IgD-negative memory B cell (primary cell): ENCODE measurements around the gene PTH2. TPM values are rescaled to one million over a fixed set of nuclear protein-coding genes. Genes with fewer than 3 reads are reported as not detected.
"Not testable (repeated sequence)": the region's sequence is repeated elsewhere in the genome, so short reads cannot be mapped to it uniquely, and the experiment has no call there.

Source experiments
- H3K27ac Mint-ChIP-seq, 3 donors: one replicate each; pipeline ENCODE4 v1.8.0; 2020 to 2022; ENCODE audit warnings: mild to moderate bottlenecking in 3 of 3, mixed read lengths in 3 of 3, moderate library complexity in 1 of 3
- H3K27me3 Mint-ChIP-seq: one replicate; pipeline ENCODE4 v1.8.0; 2021; ENCODE audit warnings: mixed read lengths
- H3K36me3 Mint-ChIP-seq: one replicate; pipeline ENCODE4 v1.8.0; 2020; ENCODE audit warnings: mild to moderate bottlenecking, mixed read lengths
- H3K4me1 Mint-ChIP-seq, 3 donors: one replicate each; pipeline ENCODE4 v1.8.0; 2020 to 2022; ENCODE audit warnings: mixed read lengths in 3 of 3, mild to moderate bottlenecking in 1 of 3
- H3K4me3 Mint-ChIP-seq, 4 donors: one replicate each; pipeline ENCODE4 v1.8.0; 2020 to 2022; ENCODE audit warnings: mild to moderate bottlenecking in 4 of 4, mixed read lengths in 4 of 4, moderate library complexity in 3 of 4
- H3K9me3 Mint-ChIP-seq, 3 donors: one replicate each; pipeline ENCODE4 v1.8.0; 2020 to 2021; ENCODE audit warnings: mixed read lengths in 3 of 3, mild to moderate bottlenecking in 1 of 3
- polyA plus RNA-seq: library from polyadenylated mRNA; unstranded; fragments of 300-500 nt; fragmentation: Illumina TruSeq; gene quantifications from one replicate; pipeline ENCODE4 v1.2.3, GENCODE V29; 2021

Gene PTH2
- polyA plus RNA-seq, 1 donor from 2014 or later: not detected

GRCh38 chr19:49455773-49456172, 32.5 kb upstream of the PTH2 start:
- Mint-ChIP-seq H3K27me3 (no peaks in the 10 kb centered on the region), H3K36me3 (peaks cover 3% of the 10 kb centered on the region), H3K4me3 (peak overlapping the region in 2 of 4 donors; percentile 13 to 51), H3K9me3 (no peaks in the 10 kb centered on the region), H3K27ac (peak overlapping the region in 1 of 3 donors; percentile 43), H3K4me1 (peaks cover 14 to 21% (median 15%) of the 10 kb centered on the region in 3 donors)

GRCh38 chr19:49453757-49454240, 30.6 kb upstream of the PTH2 start:
- Mint-ChIP-seq H3K27ac (peak overlapping the region; percentile 79 to 100 (median 99)), H3K36me3 (peaks cover 3% of the 10 kb centered on the region), H3K27me3 (no peaks in the 10 kb centered on the region), H3K9me3 (no peaks in the 10 kb centered on the region), H3K4me3 (peak overlapping the region; percentile 91 to 100 (median 98)), H3K4me1 (peaks cover 19 to 31% (median 22%) of the 10 kb centered on the region in 3 donors)

GRCh38 chr19:49453013-49453756, 29.9 kb upstream of the PTH2 start, which contains the start of gene ALDH16A1:
Gene ALDH16A1, plus strand, starts transcription at chr19:49453225. Its CDS starts 107 bp downstream, at chr19:49453332.
- Mint-ChIP-seq H3K4me3 (peak within 1 kb of the TSS; percentile 91 to 100 (median 98)), H3K4me1 (peaks cover 19 to 34% (median 23%) of the 10 kb centered on the region in 3 donors), H3K27me3 (no peaks in the 10 kb centered on the region), H3K27ac (peak within 1 kb of the TSS; percentile 79 to 100 (median 99)), H3K36me3 (peaks cover 3% of the 10 kb centered on the region), H3K9me3 (no peaks in the 10 kb centered on the region)

DNA sequence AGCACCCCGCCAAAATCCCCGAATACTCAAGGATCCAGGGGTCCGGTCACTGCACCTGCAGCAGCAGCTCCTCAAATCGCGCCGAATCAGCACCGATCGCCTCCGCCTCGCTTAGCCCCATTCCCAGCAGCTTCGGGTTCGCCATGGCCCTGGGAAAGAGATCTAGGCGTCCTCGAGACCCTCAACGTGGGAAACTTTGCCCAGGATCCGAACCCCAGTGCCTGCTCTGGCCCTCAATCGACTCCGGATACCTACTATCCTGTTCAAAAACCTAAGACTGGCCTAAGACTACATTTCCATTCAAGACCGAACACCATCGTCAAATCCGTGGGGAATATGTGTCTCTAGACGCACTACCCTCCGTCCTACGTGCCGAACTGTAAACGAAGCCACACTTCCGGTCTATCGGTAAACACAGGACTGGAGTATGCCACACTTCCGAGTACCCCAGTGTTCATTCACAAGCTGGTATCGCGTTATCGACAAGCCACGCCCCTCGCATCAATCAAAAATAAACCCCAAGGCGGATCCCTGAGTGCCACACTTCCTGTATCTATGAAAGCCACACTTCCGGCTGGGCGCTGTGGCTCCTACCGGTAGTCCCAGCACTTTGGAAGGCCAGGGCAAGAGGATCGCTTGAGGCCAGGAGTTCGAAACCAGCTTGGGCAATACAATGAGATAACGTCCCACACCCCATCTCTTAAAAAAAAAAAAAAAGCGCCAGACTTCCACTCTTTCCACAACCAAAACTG, 28.4 kb upstream of the PTH2 start, which contains the start of gene PIH1D1:
Gene PIH1D1 (minus strand): TSS at position 385 of the 752 bp plus-strand sequence. CDS start 240 bp downstream, at position 145.
- peak within 1 kb of the TSS; percentile 91 to 100 (median 98) for H3K4me3 Mint-ChIP-seq
- peaks cover 19 to 32% (median 21%) of the 10 kb centered on the region in 3 donors for H3K4me1 Mint-ChIP-seq
- no peaks in the 10 kb centered on the region for H3K27me3 Mint-ChIP-seq
- no peaks in the 10 kb centered on the region for H3K9me3 Mint-ChIP-seq
- peaks cover 3% of the 10 kb centered on the region for H3K36me3 Mint-ChIP-seq
- H3K27ac Mint-ChIP-seq: peak within 1 kb of the TSS; percentile 79 to 100 (median 99)

DNA sequence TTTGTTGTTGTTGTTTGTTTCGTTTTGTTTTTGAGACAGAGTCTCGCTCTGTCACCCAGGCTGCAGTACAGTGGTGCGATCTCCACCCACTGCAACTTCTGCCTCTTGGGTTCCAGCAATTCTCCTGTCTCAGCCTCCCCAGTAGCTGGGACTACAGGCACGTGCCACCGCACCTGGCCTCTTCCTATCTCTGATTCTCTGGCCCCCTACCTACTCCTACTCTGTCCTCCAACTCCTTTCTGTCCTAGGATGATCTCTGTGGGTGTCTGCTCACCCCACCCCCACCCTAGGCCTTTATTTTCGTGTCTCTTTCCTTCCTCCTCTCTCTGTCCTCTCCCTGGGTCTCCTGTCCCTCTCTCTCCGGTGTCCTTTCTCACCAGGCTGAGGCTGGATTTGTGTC, 27.2 kb upstream of the PTH2 start:
- Mint-ChIP-seq H3K27me3 (no peaks in the 10 kb centered on the region), H3K36me3 (peaks cover 3% of the 10 kb centered on the region), H3K9me3 (no peaks in the 10 kb centered on the region), H3K27ac (peak overlapping the region in 1 of 3 donors; percentile 39), H3K4me3 (peak overlapping the region; percentile 88 to 100 (median 94)), H3K4me1 (peaks cover 19 to 31% (median 19%) of the 10 kb centered on the region in 3 donors)

GRCh38 chr19:49448432-49448786, 25.2 kb upstream of the PTH2 start:
- Mint-ChIP-seq H3K4me3 (peak overlapping the region in 1 of 4 donors; percentile 54), H3K27me3 (no peaks in the 10 kb centered on the region), H3K27ac (peak overlapping the region in 2 of 3 donors; percentile 23), H3K9me3 (no peaks in the 10 kb centered on the region), H3K36me3 (peaks cover 3% of the 10 kb centered on the region), H3K4me1 (peaks cover 16 to 33% (median 24%) of the 10 kb centered on the region in 3 donors)

GRCh38 chr19:49447485-49448431, 24.5 kb upstream of the PTH2 start:
- peak overlapping the region in 2 of 3 donors; percentile 23 for H3K27ac Mint-ChIP-seq
- peaks cover 10 to 31% (median 20%) of the 10 kb centered on the region in 3 donors for H3K4me1 Mint-ChIP-seq
- peak overlapping the region in 2 of 4 donors; percentile 39 to 54 for H3K4me3 Mint-ChIP-seq
- no peaks in the 10 kb centered on the region for H3K27me3 Mint-ChIP-seq
- no peaks in the 10 kb centered on the region for H3K9me3 Mint-ChIP-seq
- peaks cover 2% of the 10 kb centered on the region for H3K36me3 Mint-ChIP-seq

GRCh38 chr19:49445997-49446396, 22.8 kb upstream of the PTH2 start:
- Mint-ChIP-seq H3K4me3 (peak overlapping the region in 2 of 4 donors; percentile 9 to 65), H3K27ac (peak overlapping the region in 2 of 3 donors; percentile 86 to 92), H3K27me3 (peaks cover 10% of the 10 kb centered on the region), H3K4me1 (peaks cover 3 to 28% (median 24%) of the 10 kb centered on the region in 3 donors), H3K36me3 (peaks cover 2% of the 10 kb centered on the region), H3K9me3 (no peaks in the 10 kb centered on the region)

GRCh38 chr19:49444100-49444700, 21.0 kb upstream of the PTH2 start:
- peaks cover 27% of the 10 kb centered on the region for H3K27me3 Mint-ChIP-seq

GRCh38 chr19:49443366-49444099, 20.3 kb upstream of the PTH2 start:
- Mint-ChIP-seq H3K4me3 (peak overlapping the region; percentile 80 to 96 (median 90)), H3K27ac (peak overlapping the region; percentile 86 to 97 (median 93)), H3K27me3 (peaks cover 34% of the 10 kb centered on the region), H3K36me3 (peaks cover 2% of the 10 kb centered on the region), H3K9me3 (no peaks in the 10 kb centered on the region), H3K4me1 (peaks cover 8 to 23% (median 20%) of the 10 kb centered on the region in 3 donors)

More at GRCh38 chr19:49444100-49444700, 21.0 kb upstream of the PTH2 start:
- H3K36me3 Mint-ChIP-seq, H3K9me3 Mint-ChIP-seq: not testable (repeated sequence)
- H3K27ac Mint-ChIP-seq: peak overlapping the region in 2 of 3 donors; percentile 86 to 97
- peaks cover 5 to 26% (median 22%) of the 10 kb centered on the region in 3 donors for H3K4me1 Mint-ChIP-seq
- peak overlapping the region in 3 of 4 donors; percentile 80 to 96 (median 95) for H3K4me3 Mint-ChIP-seq

DNA sequence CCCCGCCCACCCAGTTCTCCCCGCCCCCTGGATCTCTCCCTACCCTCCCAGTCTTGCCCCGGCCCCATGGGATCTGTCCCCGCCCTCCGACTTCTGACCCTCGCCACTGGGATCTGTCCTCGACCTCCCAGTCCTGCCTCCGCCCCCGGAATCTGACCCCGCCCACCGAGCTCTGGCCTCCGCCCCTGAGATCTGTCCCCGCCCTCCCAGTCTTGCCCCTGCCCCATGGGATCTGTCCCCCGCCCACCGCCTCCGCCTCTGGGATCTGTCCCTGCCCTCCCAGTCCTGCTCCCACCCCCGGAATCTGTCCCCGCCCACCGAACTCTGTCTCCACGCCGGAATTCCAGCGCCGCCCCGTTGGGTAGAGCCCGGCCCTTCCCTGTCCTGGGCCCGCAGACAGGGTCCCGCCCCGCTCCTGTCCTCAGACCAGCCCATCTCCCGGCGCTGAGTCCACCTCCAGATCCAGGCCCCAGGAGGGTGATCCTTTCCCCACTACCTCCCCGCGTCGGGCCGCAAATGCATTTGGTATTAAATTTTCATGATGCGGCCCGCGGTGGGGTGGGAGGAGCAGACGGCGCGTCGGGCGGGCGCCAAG, 19.6 kb upstream of the PTH2 start:
- H3K4me1 Mint-ChIP-seq: peaks cover 11 to 25% (median 18%) of the 10 kb centered on the region in 3 donors
- peaks cover 40% of the 10 kb centered on the region for H3K27me3 Mint-ChIP-seq
- H3K36me3 Mint-ChIP-seq: peaks cover 2% of the 10 kb centered on the region
- no peaks in the 10 kb centered on the region for H3K9me3 Mint-ChIP-seq
- peak overlapping the region; percentile 86 to 97 (median 93) for H3K27ac Mint-ChIP-seq
- peak overlapping the region; percentile 80 to 96 (median 90) for H3K4me3 Mint-ChIP-seq

- Mint-ChIP-seq H3K9me3 (no peaks in the 10 kb centered on the region), H3K27me3 (peaks cover 43% of the 10 kb centered on the region), H3K4me3 (peak overlapping the region; percentile 80 to 96 (median 90)), H3K27ac (peak overlapping the region in 2 of 3 donors; percentile 59 to 86), H3K4me1 (peaks cover 11 to 25% (median 18%) of the 10 kb centered on the region in 3 donors), H3K36me3 (peaks cover 2% of the 10 kb centered on the region)
Observed at GRCh38 chr19:49442354-49442753, 19.1 kb upstream of the PTH2 start.
